Brain pericyte (primary cell): Measurements from ENCODE around the gene TFAP2A.

Experiments
- DNase-seq: peaks from one replicate; pipeline ENCODE4 v3.0.0-alpha.2; 2012; ENCODE audit warnings: low read depth, low spot score

TFAP2A gene

GRCh38 chr6:10399451-10399850 lies 15.4 kb downstream of the TFAP2A start:
- DNase-seq, result no peak

GRCh38 chr6:10398446-10399218 lies 16.2 kb downstream of the TFAP2A start:
- no peak for DNase-seq

DNA sequence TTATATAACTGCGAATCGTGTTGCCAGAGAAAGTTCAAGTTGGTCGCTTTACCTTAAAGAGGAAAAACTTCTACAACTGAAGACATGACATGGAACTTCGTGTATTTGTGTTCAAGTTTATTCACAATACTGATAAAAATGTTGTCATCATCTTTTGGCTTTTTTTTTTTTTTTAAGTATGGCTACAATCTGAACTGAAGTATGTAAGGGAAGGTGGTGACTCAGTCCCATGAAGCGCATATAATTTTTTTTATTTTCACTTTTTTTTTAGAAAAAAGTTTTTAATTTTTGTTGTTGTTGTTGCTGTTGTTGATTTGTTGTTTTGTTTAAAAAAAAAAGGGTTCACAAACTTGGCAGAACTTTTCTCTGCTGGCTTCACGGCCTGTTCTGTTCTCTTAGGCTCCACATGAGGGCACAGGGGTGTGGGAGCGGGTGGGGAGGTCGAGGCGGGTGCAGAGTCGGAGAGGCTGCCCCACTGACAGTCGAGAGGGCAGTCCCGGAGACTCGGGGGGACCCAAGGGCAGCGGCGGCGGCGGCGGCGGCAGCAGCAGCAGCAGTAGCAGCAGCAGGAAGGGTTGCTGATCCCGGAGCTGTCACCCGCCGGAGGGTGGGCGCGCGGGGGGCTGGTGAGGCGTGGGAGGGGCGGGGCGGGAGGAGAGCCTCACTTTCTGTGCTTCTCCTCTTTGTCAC lies 17.0 kb downstream of the TFAP2A start:
- DNase-seq, result no peak

- no peak for DNase-seq
Measured at GRCh38 chr6:10396785-10397184, 18.1 kb downstream of the TFAP2A start.

GRCh38 chr6:10395704-10396546 lies 18.9 kb downstream of the TFAP2A start:
- DNase-seq, result no peak

- DNase-seq, result no peak
Measured at GRCh38 chr6:10395171-10395703, 19.6 kb downstream of the TFAP2A start.

DNA sequence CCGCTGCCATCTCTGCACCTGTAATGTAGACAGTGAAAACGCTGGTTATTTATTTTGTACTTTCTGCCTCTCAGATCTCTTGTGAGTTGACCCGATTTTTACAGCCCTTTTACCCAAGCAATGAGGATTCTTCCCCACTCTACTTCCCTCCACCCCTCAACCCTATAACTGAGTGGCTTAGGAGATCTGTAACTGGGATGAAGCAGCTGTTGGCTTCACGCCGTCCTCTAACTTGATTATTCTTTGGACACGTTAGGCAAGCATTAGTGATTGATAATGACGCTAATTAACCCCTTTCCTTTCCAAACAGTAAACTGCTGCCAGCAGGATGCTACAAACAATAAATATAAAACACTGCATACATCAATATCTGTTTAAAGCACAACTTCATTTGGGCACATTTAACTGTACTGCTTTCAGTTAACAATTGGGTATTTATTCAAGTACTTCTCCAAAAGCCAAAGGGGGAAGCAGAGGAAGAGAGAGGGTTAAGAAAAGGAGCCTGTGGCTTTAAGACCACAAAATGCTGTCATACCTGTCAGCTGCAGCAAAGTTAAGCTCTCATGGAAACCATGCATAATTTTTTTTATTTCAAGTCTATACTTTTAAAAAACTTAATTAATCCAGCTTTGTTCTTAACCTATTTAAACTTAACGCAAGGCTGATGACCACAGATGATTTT lies 21.2 kb downstream of the TFAP2A start:
- no peak for DNase-seq

DNA sequence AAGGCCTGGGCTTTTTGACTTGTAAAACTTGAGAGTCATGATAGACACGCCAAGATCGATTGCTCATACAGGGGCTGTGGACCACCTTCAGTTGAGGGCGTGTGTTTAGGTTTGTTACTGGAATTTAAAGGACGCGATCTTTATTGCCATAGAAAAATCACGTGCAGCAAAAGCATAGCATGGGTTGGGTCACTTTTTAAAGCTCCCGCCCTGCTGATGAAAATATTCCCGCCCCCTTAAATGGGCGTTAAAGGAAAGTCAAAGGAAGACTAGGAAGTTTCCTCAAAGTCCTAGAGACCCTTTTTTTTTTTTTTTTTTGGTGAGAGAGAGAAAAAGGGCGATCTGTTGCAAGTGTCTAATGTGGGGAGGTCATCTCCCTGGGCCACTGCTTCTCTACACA lies 23.1 kb downstream of the TFAP2A start:
- no peak for DNase-seq

DNA sequence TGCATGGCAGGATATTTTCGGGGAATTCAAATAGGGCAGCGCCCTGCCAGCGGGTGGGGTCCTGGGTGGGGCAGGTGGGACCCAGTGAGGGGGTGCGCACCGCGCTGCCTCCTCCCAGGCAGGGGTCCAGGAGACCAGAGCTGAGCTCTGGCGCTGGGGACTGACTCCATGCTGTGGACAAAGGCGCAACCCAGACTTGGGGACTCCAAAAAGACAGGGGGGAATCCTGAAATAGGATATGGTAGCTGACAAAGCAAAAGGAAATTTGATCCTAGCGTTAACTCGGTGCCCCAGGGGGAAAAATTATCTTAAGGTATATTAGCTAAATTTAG lies 23.6 kb downstream of the TFAP2A start:
- DNase-seq, result no peak

- DNase-seq, result no peak
Measured at GRCh38 chr6:10390495-10391298, 24.2 kb downstream of the TFAP2A start.

GRCh38 chr6:10389739-10390494 lies 25.0 kb downstream of the TFAP2A start:
- no peak for DNase-seq

DNA sequence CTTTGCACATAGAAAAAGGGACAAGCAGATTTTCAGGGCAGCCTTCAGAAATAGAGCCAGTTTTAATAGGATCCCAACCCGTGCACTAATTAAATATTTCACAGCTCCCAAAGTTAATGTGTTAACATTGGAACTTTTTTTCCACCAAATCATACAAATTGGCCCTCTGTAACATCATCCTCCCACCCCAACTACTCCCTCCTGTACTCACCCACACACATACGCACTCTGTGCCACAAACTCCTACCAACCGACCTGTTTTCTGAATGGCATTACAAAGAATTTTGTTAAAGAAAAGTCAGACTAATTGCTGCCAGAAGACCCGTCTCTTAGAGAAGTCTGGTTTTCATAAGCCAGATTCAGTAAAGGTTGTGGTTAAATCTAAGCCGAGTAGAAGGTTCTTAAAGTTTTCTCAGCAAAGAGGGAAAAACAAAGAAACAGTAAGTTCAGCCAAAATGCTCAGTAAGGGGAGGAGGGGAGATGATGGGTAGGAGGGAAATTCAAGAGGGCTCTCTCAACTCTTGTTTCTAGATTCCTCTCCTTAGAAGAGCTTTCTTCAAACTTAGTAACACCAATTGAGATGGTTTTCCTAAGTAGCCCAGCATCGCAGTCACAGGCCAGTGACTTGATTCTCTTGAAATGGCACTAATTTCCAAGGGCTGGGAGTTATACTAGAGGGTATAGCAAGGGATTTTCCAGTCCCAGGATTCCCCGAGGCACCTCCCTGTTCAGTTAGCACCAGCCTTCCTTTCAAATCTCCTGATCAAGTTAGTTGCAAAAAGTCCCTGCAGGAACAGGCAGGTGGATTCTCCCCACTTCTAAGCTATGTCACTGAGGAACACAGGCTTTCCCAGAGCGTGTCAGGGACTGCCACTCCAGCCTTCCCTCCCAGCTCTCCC lies 27.9 kb downstream of the TFAP2A start:
- DNase-seq, result no peak

GRCh38 chr6:10386220-10386619 lies 28.7 kb downstream of the TFAP2A start:
- DNase-seq, result no peak

GRCh38 chr6:10385524-10386132 lies 29.2 kb downstream of the TFAP2A start:
- no peak for DNase-seq

- no peak for DNase-seq
Measured at GRCh38 chr6:10384610-10385523, 30.0 kb downstream of the TFAP2A start.

- DNase-seq, result no peak
Measured at GRCh38 chr6:10384091-10384609, 30.7 kb downstream of the TFAP2A start.
